ENCODE measurements around the gene LRRC4C.
"Not testable (repeated sequence)": the region's sequence is repeated elsewhere in the genome, so short reads cannot be mapped to it uniquely, and the experiment has no call there.

LRRC4C gene

DNA sequence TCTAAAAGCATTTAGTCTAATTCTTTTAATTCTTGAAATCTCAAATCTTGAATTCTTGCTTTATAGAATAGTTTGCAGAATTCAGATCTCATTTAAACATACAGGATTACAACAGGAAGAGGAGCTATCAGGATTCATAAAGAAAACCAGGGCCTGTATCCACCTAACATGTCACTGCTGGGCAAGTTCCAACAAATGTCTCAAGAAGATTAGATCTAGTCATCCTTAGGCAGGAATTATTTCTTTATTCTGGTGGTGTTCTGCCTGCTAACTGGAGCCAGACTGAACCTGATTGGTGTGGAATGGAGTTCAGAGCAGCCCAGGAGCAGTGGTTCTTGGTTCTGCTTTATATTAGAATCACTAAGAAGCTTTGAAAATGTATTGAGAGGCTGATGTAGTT lies 500.7 kb downstream of the LRRC4C start:
- no peak overlapping the region for H3K4me3 ChIP-seq (ENCODE audit: low read length)
- TF ChIP-seq, protein P1, sequence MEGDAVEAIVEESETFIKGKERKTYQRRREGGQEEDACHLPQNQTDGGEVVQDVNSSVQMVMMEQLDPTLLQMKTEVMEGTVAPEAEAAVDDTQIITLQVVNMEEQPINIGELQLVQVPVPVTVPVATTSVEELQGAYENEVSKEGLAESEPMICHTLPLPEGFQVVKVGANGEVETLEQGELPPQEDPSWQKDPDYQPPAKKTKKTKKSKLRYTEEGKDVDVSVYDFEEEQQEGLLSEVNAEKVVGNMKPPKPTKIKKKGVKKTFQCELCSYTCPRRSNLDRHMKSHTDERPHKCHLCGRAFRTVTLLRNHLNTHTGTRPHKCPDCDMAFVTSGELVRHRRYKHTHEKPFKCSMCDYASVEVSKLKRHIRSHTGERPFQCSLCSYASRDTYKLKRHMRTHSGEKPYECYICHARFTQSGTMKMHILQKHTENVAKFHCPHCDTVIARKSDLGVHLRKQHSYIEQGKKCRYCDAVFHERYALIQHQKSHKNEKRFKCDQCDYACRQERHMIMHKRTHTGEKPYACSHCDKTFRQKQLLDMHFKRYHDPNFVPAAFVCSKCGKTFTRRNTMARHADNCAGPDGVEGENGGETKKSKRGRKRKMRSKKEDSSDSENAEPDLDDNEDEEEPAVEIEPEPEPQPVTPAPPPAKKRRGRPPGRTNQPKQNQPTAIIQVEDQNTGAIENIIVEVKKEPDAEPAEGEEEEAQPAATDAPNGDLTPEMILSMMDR (conservative IDR thresholded peaks at IDR 0.05; ENCODE audit: low read length), result no peak
- DNase-seq (ENCODE audit: low read depth), result no peak

DNA sequence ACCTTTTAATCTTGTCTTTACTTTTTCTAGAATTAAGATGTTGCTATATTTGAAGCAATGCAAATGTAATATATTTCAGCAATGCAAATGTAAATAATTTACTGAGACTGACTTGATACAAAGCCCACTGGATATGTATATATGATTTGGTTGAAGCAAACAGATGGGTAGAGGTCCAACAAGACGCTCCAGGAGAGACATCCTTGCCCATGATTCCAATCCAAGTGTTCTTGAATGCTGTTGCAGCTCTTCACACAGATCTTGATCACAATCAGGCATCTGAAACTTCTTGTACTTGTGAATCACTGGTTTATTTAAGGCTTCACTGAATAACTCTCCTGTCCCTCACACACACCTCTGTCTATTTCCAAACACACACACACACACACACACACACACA lies 507.0 kb downstream of the LRRC4C start:
- no peak for DNase-seq (ENCODE audit: low read depth)
- TF ChIP-seq, protein P1 (conservative IDR thresholded peaks at IDR 0.05; ENCODE audit: low read length), result no peak
- no peak overlapping the region for H3K4me3 ChIP-seq (ENCODE audit: low read length)

DNA sequence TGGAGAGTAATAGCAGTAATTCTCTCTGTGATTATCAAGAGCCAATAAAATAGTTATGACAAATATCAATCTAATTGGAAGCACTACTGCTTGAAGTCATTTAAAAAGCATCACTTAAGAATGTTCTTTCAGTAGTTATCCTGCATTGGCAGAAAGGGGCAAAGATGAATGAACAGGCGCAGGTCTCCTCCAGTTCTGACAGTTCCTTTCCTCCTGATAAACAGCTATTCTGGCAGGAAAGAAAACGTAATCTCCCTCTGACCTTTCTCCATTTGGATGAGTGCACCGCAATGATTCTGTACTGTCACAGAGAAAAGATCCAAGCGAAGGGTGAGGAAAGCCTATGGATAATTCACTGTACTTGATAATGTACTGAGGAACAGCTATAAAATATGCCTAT lies 521.5 kb downstream of the LRRC4C start:
- H3K4me3 ChIP-seq (ENCODE audit: low read length), result no peak overlapping the region
- TF ChIP-seq, protein P1 (conservative IDR thresholded peaks at IDR 0.05; ENCODE audit: low read length), result no peak
- no peak for DNase-seq (ENCODE audit: low read depth)

DNA sequence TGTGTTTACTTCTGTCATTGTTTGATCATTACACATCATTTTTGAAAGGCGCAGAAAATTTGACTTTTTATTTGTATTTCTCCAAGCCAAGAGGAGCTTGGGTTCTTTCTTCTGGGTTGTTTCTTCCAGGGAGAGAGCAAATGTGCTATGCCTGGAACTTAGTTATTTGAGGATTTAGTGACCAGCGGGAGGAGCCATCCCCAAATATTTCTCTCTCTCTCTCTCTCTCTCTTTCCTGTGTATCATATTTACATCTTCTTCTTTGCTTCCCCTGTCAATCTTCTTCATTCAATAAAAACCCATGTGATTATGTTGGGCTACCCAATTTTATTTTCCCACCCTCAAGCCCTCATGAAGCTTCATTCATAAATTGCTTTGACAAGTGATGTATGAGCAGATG lies 534.5 kb downstream of the LRRC4C start:
- no peak for DNase-seq (ENCODE audit: low read depth)
- TF ChIP-seq, protein P1 (conservative IDR thresholded peaks at IDR 0.05; ENCODE audit: low read length), result no peak
- H3K4me3 ChIP-seq (ENCODE audit: low read length), result no peak overlapping the region

DNA sequence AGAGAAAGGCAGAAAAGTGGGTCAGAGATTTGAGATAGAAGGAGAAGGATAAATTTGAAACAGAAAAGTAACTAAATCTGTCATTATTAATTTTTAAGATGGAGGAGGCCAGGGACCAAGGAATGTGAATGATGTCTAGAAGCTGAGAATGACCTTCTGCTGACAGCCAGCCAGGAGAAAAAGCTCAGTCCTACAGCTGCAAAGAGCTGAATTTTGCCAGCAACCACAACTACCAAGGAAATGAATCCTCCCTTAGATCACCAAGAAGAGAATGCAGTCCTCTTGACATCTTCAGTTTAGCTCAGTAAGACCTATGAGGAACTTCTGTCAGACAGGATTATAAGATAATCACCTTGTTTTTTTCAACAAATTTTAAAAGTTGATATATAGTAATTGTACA lies 538.2 kb downstream of the LRRC4C start:
- DNase-seq (ENCODE audit: low read depth), result no peak
- no peak overlapping the region for H3K4me3 ChIP-seq (ENCODE audit: low read length)
- TF ChIP-seq, protein P1 (conservative IDR thresholded peaks at IDR 0.05; ENCODE audit: low read length), result no peak

DNA sequence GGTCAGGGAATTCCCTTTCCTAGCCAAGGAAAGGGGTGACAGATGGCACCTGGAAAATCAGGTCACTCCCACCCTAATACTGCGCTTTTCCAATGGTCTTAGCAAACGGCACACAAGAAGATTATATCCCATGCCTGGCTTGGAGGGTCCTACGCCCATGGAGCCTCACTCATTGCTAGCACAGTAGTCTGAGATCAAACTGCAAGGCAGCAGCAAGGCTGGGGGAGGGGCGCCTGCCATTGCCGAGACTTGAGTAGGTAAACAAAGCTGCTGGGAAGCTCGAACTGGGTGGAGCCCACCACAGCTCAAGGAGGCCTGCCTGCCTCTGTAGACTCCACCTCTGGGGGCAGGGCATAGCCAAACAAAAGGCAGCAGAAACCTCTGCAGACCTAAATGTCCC lies 548.7 kb downstream of the LRRC4C start:
- DNase-seq (ENCODE audit: low read depth); H3K4me3 ChIP-seq (ENCODE audit: low read length): not testable (repeated sequence)

DNA sequence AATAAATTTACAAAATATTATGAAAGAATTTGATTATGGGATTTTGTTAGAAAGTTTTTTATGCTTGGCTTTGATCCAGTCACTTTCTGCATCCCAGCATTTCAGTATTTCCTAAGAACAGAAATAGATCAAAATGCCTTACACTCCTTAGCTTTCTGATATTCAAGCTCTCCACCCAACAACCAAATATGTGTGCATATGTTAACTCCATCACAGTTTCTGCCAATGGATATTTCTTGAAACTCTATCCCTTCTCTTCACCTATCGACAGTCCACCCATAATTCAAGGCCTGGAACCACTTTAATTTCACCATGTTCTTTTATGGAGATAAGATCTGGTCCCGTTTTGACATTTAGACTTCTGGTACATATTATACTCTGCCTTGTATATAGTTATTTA lies 565.0 kb downstream of the LRRC4C start:
- TF ChIP-seq, protein P1 (conservative IDR thresholded peaks at IDR 0.05; ENCODE audit: low read length), result no peak
- no peak overlapping the region for H3K4me3 ChIP-seq (ENCODE audit: low read length)
- DNase-seq (ENCODE audit: low read depth), result no peak

All from AG10803 (cell line).